K562 (cell line): ENCODE measurements around the gene MAGOHB. TPM values are rescaled to one million over a fixed set of nuclear protein-coding genes. Genes with fewer than 3 reads are reported as not detected.
A peak's percentile ranks its signal among the peaks of the same experiment; 100 is the strongest.

Source experiments
- ARID1B ChIP-seq: fragments of 450-650 bp; IDR thresholded peaks from 2 replicates; pipeline ENCODE4 v1.6.1; 2016; ENCODE audit warnings: antibody characterized with exemption, mild to moderate bottlenecking, inconsistent platforms
- ATF1 ChIP-seq, 2 experiments: fragments of 450-650 bp in 1 of 2; IDR thresholded peaks; 2 replicates each; pipeline ENCODE4 v1.6.1; 2016; ENCODE audit warnings: missing compliant biosample characterization in 1 of 2, missing genetic modification characterization in 1 of 2
- ATF7 ChIP-seq: fragments of 450-650 bp; IDR thresholded peaks from 2 replicates; pipeline ENCODE4 v1.7.1; 2014; ENCODE audit warnings: mild to moderate bottlenecking, moderate library complexity
- BRD4 ChIP-seq: fragments of 200-600 bp; sonication (generic); IDR thresholded peaks from 2 replicates; pipeline ENCODE4 v1.6.1; 2017; ENCODE audit warnings: inconsistent platforms
- C11orf30 ChIP-seq: fragments of 450-650 bp; IDR thresholded peaks from 2 replicates; pipeline ENCODE4 v1.6.1; 2016; ENCODE audit warnings: low read depth, mild to moderate bottlenecking
- CEBPG ChIP-seq, 3 experiments: fragments of 200-800 bp in 1 of 3; sonication (Bioruptor generic) in 1 of 3; sonication (generic) in 1 of 3; formaldehyde crosslinking in 1 of 3; IDR thresholded peaks in 2 of 3; conservative IDR thresholded peaks in 1 of 3; 2 replicates each; pipeline versions ENCODE4 v1.6.1 to v1.8.0; 2016 to 2022; ENCODE audit warnings: missing compliant biosample characterization in 2 of 3, missing genetic modification characterization in 2 of 3, mild to moderate bottlenecking in 1 of 3, missing genetic modification reagents in 1 of 3
- CREB1 ChIP-seq, 2 experiments: sonication (generic) in 1 of 2; formaldehyde crosslinking in 1 of 2; IDR thresholded peaks; 2 replicates each; pipeline versions ENCODE4 v1.6.1 to v1.8.0; 2012 to 2022; ENCODE audit warnings: inconsistent platforms in 1 of 2, mild to moderate bottlenecking in 1 of 2, missing genetic modification reagents in 1 of 2, moderate library complexity in 1 of 2
- FOSL1 ChIP-seq: fragments of 200-800 bp; sonication (Bioruptor generic); conservative IDR thresholded peaks from 2 replicates; pipeline ENCODE4 v1.6.1; 2016; ENCODE audit warnings: missing genetic modification characterization, missing compliant biosample characterization
- GTF2A2 ChIP-seq: IDR thresholded peaks from 2 replicates; pipeline ENCODE4 v1.6.1; 2016; ENCODE audit warnings: mild to moderate bottlenecking, missing genetic modification characterization, missing compliant biosample characterization
- HDGF ChIP-seq: fragments of 450-650 bp; IDR thresholded peaks from 2 replicates; pipeline ENCODE4 v1.6.1; 2016
- ILF3 ChIP-seq: fragments of 450-650 bp; IDR thresholded peaks from 2 replicates; pipeline ENCODE4 v1.6.1; 2018; ENCODE audit warnings: antibody characterized with exemption, mild to moderate bottlenecking, moderate library complexity, borderline replicate concordance
- MTA1 ChIP-seq: fragments of 450-650 bp; IDR thresholded peaks from 2 replicates; pipeline ENCODE4 v1.6.1; 2017; ENCODE audit warnings: borderline replicate concordance
- MTA3 ChIP-seq: fragments of 450-650 bp; formaldehyde crosslinking; IDR thresholded peaks from 2 replicates; pipeline ENCODE4 v1.6.1; 2017; ENCODE audit warnings: mild to moderate bottlenecking, borderline replicate concordance
- PHF20 ChIP-seq: fragments of 450-650 bp; IDR thresholded peaks from 2 replicates; pipeline ENCODE4 v1.6.1; 2018; ENCODE audit not compliant: partially characterized antibody
- RFX5 ChIP-seq: IDR thresholded peaks from 2 replicates; pipeline ENCODE4 v1.6.1; 2011; ENCODE audit warnings: low read depth, mild to moderate bottlenecking, improper control_type of control experiment, low read length
- SETDB1 ChIP-seq: IDR thresholded peaks from one replicate; pipeline ENCODE4 v1.6.1; 2012; ENCODE audit warnings: low read length, control low read depth, inconsistent platforms
- SMC3 ChIP-seq: conservative IDR thresholded peaks from 2 replicates; pipeline ENCODE4 v1.6.1; 2011; ENCODE audit warnings: low read depth, low read length, improper control_type of control experiment; ENCODE audit not compliant: insufficient read depth
- TAF9B ChIP-seq: fragments of 450-650 bp; IDR thresholded peaks from 2 replicates; pipeline ENCODE4 v1.6.1; 2018; ENCODE audit warnings: mild to moderate bottlenecking; ENCODE audit not compliant: partially characterized antibody
- YY1 ChIP-seq, 3 experiments: IDR thresholded peaks; 2 replicates each; pipeline ENCODE4 v1.6.1; 2011; ENCODE audit warnings: low read length in 2 of 3, mild to moderate bottlenecking in 2 of 3, moderate library complexity in 2 of 3, borderline replicate concordance in 1 of 3, control low read depth in 1 of 3, low read depth in 1 of 3; ENCODE audit not compliant: insufficient read depth in 3 of 3, insufficient replicate concordance in 2 of 3, control insufficient read depth in 1 of 3, insufficient read length in 1 of 3; ENCODE audit errors: extremely low read depth in 1 of 3
- ZFP36 ChIP-seq: fragments of 150-350 bp; IDR thresholded peaks from 2 replicates; pipeline ENCODE4 v1.6.1; 2018; ENCODE audit warnings: low read length, low read depth; ENCODE audit not compliant: partially characterized antibody
- ZFP91 ChIP-seq: sonication (generic); formaldehyde crosslinking; IDR thresholded peaks from 2 replicates; pipeline ENCODE4 v1.8.0; 2022; ENCODE audit warnings: mild to moderate bottlenecking, missing genetic modification reagents
- ZKSCAN8 ChIP-seq: fragments of 200-800 bp; sonication (Bioruptor generic); IDR thresholded peaks from 2 replicates; pipeline ENCODE4 v1.6.1; 2016; ENCODE audit warnings: missing genetic modification characterization, missing compliant biosample characterization
- ZNF224 ChIP-seq: sonication (generic); formaldehyde crosslinking; IDR thresholded peaks from 2 replicates; pipeline ENCODE4 v1.8.0; 2022; ENCODE audit warnings: mild to moderate bottlenecking, missing genetic modification reagents
- polyA plus RNA-seq, 8 experiments: library from polyadenylated mRNA; depleted of rRNA in 4 of 8; stranded (reverse) in 5 of 8; unstranded in 3 of 8; fragments of >200 nt; fragmentation: Nextera tagmentation in 2 of 8; fragmentation: Illumina TruSeq in 1 of 8; extraction: Ambion mirVana in 2 of 8; extraction: Trizol in 1 of 8; gene quantifications; 2 replicates each; pipeline versions ENCODE4 v1.2.1 to v1.2.3, GENCODE V29; 2011 to 2014; ENCODE audit warnings: inconsistent platforms in 1 of 8, missing spikeins in 1 of 8
- total RNA-seq, 7 experiments: library from RNA; depleted of rRNA in 6 of 7; stranded (reverse); fragments of >200 nt in 6 of 7; fragmentation: Illumina TruSeq in 2 of 7; extraction: Trizol in 2 of 7; gene quantifications; 2 replicates each; pipeline versions ENCODE4 v1.2.1 to v1.2.3, GENCODE V29; 2011 to 2021; ENCODE audit warnings: low replicate concordance in 1 of 7
- TF ChIP-seq, protein P1 (sequence below): sonication (generic); IDR thresholded peaks from 2 replicates; pipeline ENCODE4 v1.6.1; 2016
- TF ChIP-seq, protein P2 (sequence below): IDR thresholded peaks from 2 replicates; pipeline ENCODE4 v1.6.1; 2016; ENCODE audit warnings: missing genetic modification characterization, missing compliant biosample characterization

Gene MAGOHB
- total and polyA plus RNA-seq, 9 of the 15 experiments (the other 6 are each of a cell fraction or from before 2014, with no cell fraction given), result 34.5 to 177 (median 85.4) TPM

GRCh38 chr12:10618338-10618987, 5.1 kb upstream of the MAGOHB start (continued):
- TF ChIP-seq ATF7 (peak; percentile 26; the same call in 1 of the 2 replicates), GTF2A2 (tag) (no peak), C11orf30 (peak; percentile 94), SETDB1 (no peak), RFX5 (no peak), CREB1 (IDR thresholded peaks at IDR 0.05) (no peak), CREB1 (CRISPR knock-in tag; IDR thresholded peaks at IDR 0.05) (no peak), TAF9B (no peak), ATF1 (CRISPR knock-in tag; IDR thresholded peaks at IDR 0.05) (no peak), ATF1 (tag; IDR thresholded peaks at IDR 0.05) (peak; percentile 24; the same call in 1 of the 2 replicates), ILF3 (no peak), SMC3 (no peak), YY1 (IDR thresholded peaks at IDR 0.05; ENCODE audit: borderline replicate concordance in 1 of 3, control insufficient read depth in 1 of 3, extremely low read depth in 1 of 3, insufficient read depth in 3 of 3, insufficient read length in 1 of 3, insufficient replicate concordance in 2 of 3, low read depth in 1 of 3, low read length in 2 of 3) (no peak), MTA1 (no peak), ARID1B (peak; percentile 72), FOSL1 (tag) (peak; percentile 84), PHF20 (no peak), ZNF224 (CRISPR knock-in tag) (no peak), ZKSCAN8 (CRISPR knock-in tag) (no peak), MTA3 (no peak), ZFP91 (CRISPR knock-in tag) (no peak), ZFP36 (no peak), BRD4 (no peak), HDGF (no peak), CEBPG (CRISPR knock-in tag; IDR thresholded peaks at IDR 0.05) (no peak), CEBPG (tag; conservative IDR thresholded peaks at IDR 0.05 in 1 of 2, IDR thresholded peaks at IDR 0.05 in 1 of 2) (peak in 1 of 2 experiments; percentile 21; a peak in 1 of 4 replicates)
- TF ChIP-seq, protein P1, sequence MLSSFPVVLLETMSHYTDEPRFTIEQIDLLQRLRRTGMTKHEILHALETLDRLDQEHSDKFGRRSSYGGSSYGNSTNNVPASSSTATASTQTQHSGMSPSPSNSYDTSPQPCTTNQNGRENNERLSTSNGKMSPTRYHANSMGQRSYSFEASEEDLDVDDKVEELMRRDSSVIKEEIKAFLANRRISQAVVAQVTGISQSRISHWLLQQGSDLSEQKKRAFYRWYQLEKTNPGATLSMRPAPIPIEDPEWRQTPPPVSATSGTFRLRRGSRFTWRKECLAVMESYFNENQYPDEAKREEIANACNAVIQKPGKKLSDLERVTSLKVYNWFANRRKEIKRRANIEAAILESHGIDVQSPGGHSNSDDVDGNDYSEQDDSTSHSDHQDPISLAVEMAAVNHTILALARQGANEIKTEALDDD, result peak; percentile 30
- TF ChIP-seq, protein P2, sequence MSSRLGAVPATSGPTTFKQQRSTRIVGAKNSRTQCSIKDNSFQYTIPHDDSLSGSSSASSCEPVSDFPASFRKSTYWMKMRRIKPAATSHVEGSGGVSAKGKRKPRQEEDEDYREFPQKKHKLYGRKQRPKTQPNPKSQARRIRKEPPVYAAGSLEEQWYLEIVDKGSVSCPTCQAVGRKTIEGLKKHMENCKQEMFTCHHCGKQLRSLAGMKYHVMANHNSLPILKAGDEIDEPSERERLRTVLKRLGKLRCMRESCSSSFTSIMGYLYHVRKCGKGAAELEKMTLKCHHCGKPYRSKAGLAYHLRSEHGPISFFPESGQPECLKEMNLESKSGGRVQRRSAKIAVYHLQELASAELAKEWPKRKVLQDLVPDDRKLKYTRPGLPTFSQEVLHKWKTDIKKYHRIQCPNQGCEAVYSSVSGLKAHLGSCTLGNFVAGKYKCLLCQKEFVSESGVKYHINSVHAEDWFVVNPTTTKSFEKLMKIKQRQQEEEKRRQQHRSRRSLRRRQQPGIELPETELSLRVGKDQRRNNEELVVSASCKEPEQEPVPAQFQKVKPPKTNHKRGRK (tag), result no peak
